MCF 10A (cell line): ENCODE results near the gene TSEN54. TPM values are rescaled to one million over a fixed set of nuclear protein-coding genes. Genes with fewer than 3 reads are reported as not detected.

Source experiments
- BruUV-seq: library from RNA; stranded (reverse); fragments of 400-500 nt; replicated peaks from 2 replicates; lab custom pipeline; 2021; lab: Mats Ljungman, UMichigan
- CTCF ChIA-PET: fragments of 300-600 bp; sonication (Branson Sonifier 250); formaldehyde crosslinking; extraction: SDS; loops from one replicate; lab custom pipeline; 2021; ENCODE audit warnings: antibody characterized with exemption, inconsistent platforms; lab: Yijun Ruan, JAX
- POLR2A ChIA-PET: fragments of 300-600, 350-650 bp; sonication (Branson Sonifier 250); formaldehyde crosslinking; extraction: SDS; loops from one replicate; lab custom pipeline; 2020; ENCODE audit warnings: antibody characterized with exemption, inconsistent platforms; lab: Yijun Ruan, JAX
- DNase-seq: peaks from one replicate; pipeline ENCODE4 v3.0.0-alpha.2; 2018; ENCODE audit not compliant: unreplicated experiment
- H3K27ac Mint-ChIP-seq: one replicate; pipeline ENCODE4 v1.8.0; 2022; ENCODE audit warnings: mild to moderate bottlenecking, low read depth, mixed read lengths; ENCODE audit not compliant: unreplicated experiment
- H3K27me3 Mint-ChIP-seq: one replicate; pipeline ENCODE4 v1.8.0; 2022; ENCODE audit warnings: mixed read lengths; ENCODE audit not compliant: insufficient read depth, unreplicated experiment
- H3K36me3 Mint-ChIP-seq: one replicate; pipeline ENCODE4 v1.8.0; 2022; ENCODE audit warnings: mild to moderate bottlenecking, moderate library complexity, mixed read lengths; ENCODE audit not compliant: insufficient read depth, unreplicated experiment
- H3K4me1 Mint-ChIP-seq: one replicate; pipeline ENCODE4 v1.8.0; 2022; ENCODE audit warnings: mixed read lengths; ENCODE audit not compliant: insufficient read depth, unreplicated experiment
- H3K4me3 Mint-ChIP-seq: one replicate; pipeline ENCODE4 v1.8.0; 2022; ENCODE audit warnings: mild to moderate bottlenecking, moderate library complexity, mixed read lengths; ENCODE audit not compliant: unreplicated experiment
- H3K9me3 Mint-ChIP-seq: one replicate; pipeline ENCODE4 v1.8.0; 2022; ENCODE audit warnings: mixed read lengths; ENCODE audit not compliant: unreplicated experiment
- CTCF ChIP-seq: fragments of 200-600 bp; IDR thresholded peaks from one replicate; pipeline ENCODE4 v1.8.0; 2022; ENCODE audit warnings: antibody characterized with exemption, mild to moderate bottlenecking; ENCODE audit not compliant: unreplicated experiment
- intact Hi-C: fragments of 100-400 bp; cut with micrococcal nuclease; formaldehyde crosslinking; loops from 2 replicates; pipeline ENCODE4 v1.14.1; 2022
- total RNA-seq: library from RNA; stranded (reverse); gene quantifications from 2 replicates; pipeline ENCODE4 v1.2.3, GENCODE V29; 2022

Gene TSEN54
- total RNA-seq, 1 experiment from 2014 or later, result 13.3 TPM

DNA sequence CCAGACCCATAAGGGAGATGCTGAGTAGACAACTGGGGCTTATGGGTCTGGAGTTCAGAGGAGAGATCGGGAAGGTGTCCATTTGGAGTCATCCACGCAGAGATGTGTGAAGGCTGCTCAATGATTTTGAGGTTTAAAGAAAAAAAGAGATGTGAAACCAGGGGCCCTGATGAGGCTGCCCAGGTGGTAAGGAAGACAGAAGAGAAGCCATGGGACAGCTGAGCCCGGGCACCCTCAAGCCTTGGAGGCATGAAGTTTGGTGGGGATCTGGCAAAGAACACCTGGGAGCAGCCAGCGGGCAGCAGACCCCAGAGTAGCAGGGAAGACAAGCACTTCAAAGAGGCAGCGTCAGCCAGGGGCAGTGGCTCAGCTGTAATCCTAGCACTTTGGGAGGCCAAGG, 50.5 kb downstream of the TSEN54 start:
- POLR2A ChIA-PET, result no interaction called here
- Mint-ChIP-seq H3K27me3 (no peaks in the 10 kb centered on the region), H3K9me3 (no peaks in the 10 kb centered on the region), H3K27ac (no peak overlapping the region), H3K36me3 (peaks cover 6% of the 10 kb centered on the region), H3K4me3 (no peak overlapping the region), H3K4me1 (no peaks in the 10 kb centered on the region)
- intact Hi-C loops, result no loop called here
- CTCF ChIA-PET, result interaction anchor here (1.2 kb wide), 1 partner anchor 66 kb away, joined by 5 read pairs; the partner anchor contains the start of gene SMIM5
- no TSS peak for BruUV-seq
- no peak for DNase-seq
- TF ChIP-seq CTCF, result no peak

GRCh38 chr17:75568412-75569255, 52.3 kb downstream of the TSEN54 start:
- no peaks in the 10 kb centered on the region for H3K4me1 Mint-ChIP-seq
- POLR2A ChIA-PET, result no interaction called here
- H3K27me3 Mint-ChIP-seq, result no peaks in the 10 kb centered on the region
- H3K36me3 Mint-ChIP-seq, result peaks cover 12% of the 10 kb centered on the region
- CTCF ChIA-PET, result interaction anchor here (0.6 to 0.7 kb wide), 4 partner anchors 28 to 1682 kb away, joined by 3 to 4 read pairs (median 3); no protein-coding TSS in a partner anchor
- intact Hi-C loops, result no loop called here
- no peak for TF ChIP-seq CTCF
- no peak overlapping the region for H3K4me3 Mint-ChIP-seq
- no peaks in the 10 kb centered on the region for H3K9me3 Mint-ChIP-seq
- no peak for DNase-seq
- no TSS peak for BruUV-seq
- H3K27ac Mint-ChIP-seq, result no peak overlapping the region

DNA sequence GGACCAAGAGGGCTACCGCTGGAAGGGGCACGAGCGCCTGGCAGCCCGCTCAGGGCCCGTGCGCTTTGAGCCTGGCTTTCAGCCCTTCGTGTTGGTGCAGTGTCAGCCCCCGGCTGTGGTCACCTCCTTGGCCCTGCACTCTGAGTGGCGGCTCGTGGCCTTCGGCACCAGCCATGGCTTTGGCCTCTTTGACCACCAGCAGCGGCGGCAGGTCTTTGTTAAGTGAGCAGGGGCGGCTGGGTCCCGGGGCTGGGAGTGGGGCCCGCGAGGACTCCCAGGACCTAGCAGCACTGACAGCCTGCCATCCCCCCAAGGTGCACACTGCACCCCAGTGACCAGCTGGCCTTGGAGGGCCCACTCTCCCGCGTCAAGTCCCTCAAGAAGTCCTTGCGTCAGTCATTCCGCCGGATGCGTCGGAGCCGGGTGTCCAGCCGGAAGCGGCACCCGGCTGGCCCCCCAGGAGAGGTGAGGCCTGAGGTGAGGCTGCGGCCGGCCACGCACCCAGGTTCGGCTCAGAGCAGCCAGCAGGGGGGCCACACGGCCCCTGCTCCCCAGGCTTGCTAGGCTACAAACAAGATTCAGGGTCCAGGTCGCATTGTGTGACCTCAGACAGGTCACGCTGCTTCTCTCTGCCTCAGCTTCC, 53.8 kb downstream of the TSEN54 start:
- POLR2A ChIA-PET, result no interaction called here

More for the DNA sequence above, 53.8 kb downstream of the TSEN54 start:
- H3K4me1 Mint-ChIP-seq, result no peaks in the 10 kb centered on the region
- no peaks in the 10 kb centered on the region for H3K27me3 Mint-ChIP-seq
- CTCF ChIA-PET, result interaction anchor here (0.8 kb wide), 1 partner anchor 31 kb away, joined by 3 read pairs; no protein-coding TSS in a partner anchor
- no peaks in the 10 kb centered on the region for H3K9me3 Mint-ChIP-seq
- H3K4me3 Mint-ChIP-seq, result no peak overlapping the region
- BruUV-seq, result no TSS peak
- peaks cover 12% of the 10 kb centered on the region for H3K36me3 Mint-ChIP-seq
- no peak overlapping the region for H3K27ac Mint-ChIP-seq
- TF ChIP-seq CTCF, result no peak
- intact Hi-C loops, result no loop called here
- DNase-seq, result no peak
